ENCODE data around the gene ADAM8.
"Not testable (repeated sequence)": the region's sequence is repeated elsewhere in the genome, so short reads cannot be mapped to it uniquely, and the experiment has no call there.

Gene ADAM8

GRCh38 chr10:133276435-133277201 is at the start of gene ADAM8:
TSS of gene ADAM8 (minus strand) at chr10:133276868. CDS start at chr10:133276817, 51 bp downstream.
- DNase-seq, result no peak

GRCh38 chr10:133326223-133326551 is 49.5 kb upstream of the ADAM8 start:
- no peak for DNase-seq

- no peak for DNase-seq
Observed at GRCh38 chr10:133325440-133326222, 49.0 kb upstream of the ADAM8 start.

- no peak for DNase-seq
Observed at GRCh38 chr10:133324857-133325260, 48.2 kb upstream of the ADAM8 start.

GRCh38 chr10:133324198-133324792 is 47.6 kb upstream of the ADAM8 start:
- no peak for DNase-seq

- not testable (repeated sequence) for DNase-seq
Observed at GRCh38 chr10:133322064-133322709, 45.5 kb upstream of the ADAM8 start.

GRCh38 chr10:133320852-133321422 is 44.3 kb upstream of the ADAM8 start:
- not testable (repeated sequence) for DNase-seq

GRCh38 chr10:133318494-133319127 is 41.9 kb upstream of the ADAM8 start:
- DNase-seq, result no peak

GRCh38 chr10:133316732-133317131 is 40.1 kb upstream of the ADAM8 start:
- no peak for DNase-seq

GRCh38 chr10:133316266-133316665 is 39.6 kb upstream of the ADAM8 start:
- DNase-seq, result no peak

GRCh38 chr10:133315847-133316246 is 39.2 kb upstream of the ADAM8 start:
- DNase-seq, result no peak

GRCh38 chr10:133314911-133315310 is 38.2 kb upstream of the ADAM8 start:
- no peak for DNase-seq

GRCh38 chr10:133313192-133313591 is 36.5 kb upstream of the ADAM8 start:
- no peak for DNase-seq

GRCh38 chr10:133312769-133313145 is 36.1 kb upstream of the ADAM8 start:
- DNase-seq, result no peak

GRCh38 chr10:133312016-133312768 is 35.5 kb upstream of the ADAM8 start:
- no peak for DNase-seq

- no peak for DNase-seq
Observed at GRCh38 chr10:133311570-133311969, 34.9 kb upstream of the ADAM8 start.

- DNase-seq, result no peak
Observed at GRCh38 chr10:133310789-133311188, 34.1 kb upstream of the ADAM8 start.

GRCh38 chr10:133310399-133310755 is 33.7 kb upstream of the ADAM8 start:
- no peak for DNase-seq

GRCh38 chr10:133309720-133310398 is 33.2 kb upstream of the ADAM8 start:
- no peak for DNase-seq

GRCh38 chr10:133309100-133309719 is 32.5 kb upstream of the ADAM8 start:
- peak; percentile 73 for DNase-seq

All from cortex of kidney (tissue), 1 donor.